Measurements from ENCODE around the gene PRKAA1. TPM values are rescaled to one million over a fixed set of nuclear protein-coding genes. Genes with fewer than 3 reads are reported as not detected.

Gene PRKAA1
- total and polyA plus RNA-seq, 2 of the 13 experiments (the other 11 are each of a cell fraction or from before 2014, with no cell fraction given) = 36.6 to 58.0 TPM

DNA sequence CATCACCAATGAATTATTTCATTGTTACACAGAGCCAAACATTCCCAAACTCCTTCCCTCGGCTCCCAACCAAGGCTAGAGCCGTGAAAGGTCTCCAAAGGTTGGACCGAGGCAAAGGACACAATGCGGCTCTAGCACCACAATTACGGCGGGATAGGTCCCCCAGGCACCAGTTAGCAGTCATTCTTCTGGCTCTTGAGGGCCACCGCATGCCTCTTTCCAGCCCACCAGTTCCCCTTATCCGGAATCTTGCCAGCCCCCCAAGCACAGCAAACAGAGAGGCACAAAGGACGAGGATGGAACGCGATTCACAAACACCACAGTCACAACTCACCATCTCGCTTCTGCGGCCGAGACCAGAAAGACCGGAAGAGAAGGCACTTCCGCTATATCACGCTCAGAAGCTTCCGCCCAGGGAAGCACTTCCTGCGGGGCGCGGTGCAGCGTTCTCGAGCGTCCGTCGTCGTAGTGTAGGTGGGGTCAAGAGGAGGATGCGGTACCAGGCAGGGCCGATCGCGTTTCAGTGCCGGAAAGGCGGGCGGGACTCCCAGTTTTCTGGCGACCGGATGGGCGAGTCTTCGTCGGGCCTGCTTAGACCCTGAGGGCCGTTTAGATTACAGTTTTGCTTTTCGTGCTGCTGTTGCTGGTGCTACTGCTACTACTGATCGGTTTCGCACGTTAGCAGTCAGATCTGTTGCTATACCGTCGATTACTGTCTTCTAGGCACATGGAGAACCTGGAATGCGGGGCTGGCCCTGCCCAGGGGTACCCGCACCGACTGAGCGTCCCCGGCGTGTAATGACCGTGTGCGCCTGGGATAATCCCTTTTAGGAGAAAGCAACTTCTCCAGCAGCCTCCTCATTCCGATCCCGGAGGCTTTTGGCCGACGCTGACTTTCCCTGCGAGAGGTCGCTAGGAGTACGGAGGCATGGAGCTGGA is 36.9 kb upstream of the PRKAA1 start, which contains the start of gene RPL37 (continued):
- TF ChIP-seq FOXJ3 (CRISPR knock-in tag; IDR thresholded peaks at IDR 0.05; ENCODE audit: borderline replicate concordance) (peak; percentile 65; the same call in 1 of the 2 replicates), IRX3 (CRISPR knock-in tag; IDR thresholded peaks at IDR 0.05; ENCODE audit: borderline replicate concordance, low read depth) (no peak), ZNF713 (CRISPR knock-in tag; IDR thresholded peaks at IDR 0.05) (no peak; the same call in 1 of the 2 replicates), TBL1XR1 (IDR thresholded peaks at IDR 0.05; ENCODE audit: borderline replicate concordance, low read length, partially characterized antibody) (peak; percentile 85), HMGA1 (CRISPR knock-in tag; conservative IDR thresholded peaks at IDR 0.05) (no peak), FIP1L1 (IDR thresholded peaks at IDR 0.05; ENCODE audit: borderline replicate concordance, insufficient read depth, low read depth, low read length) (peak; percentile 90; the same call in 1 of the 2 replicates), ZC3H13 (CRISPR knock-in tag; IDR thresholded peaks at IDR 0.05) (peak; percentile 24), MED8 (CRISPR knock-in tag; IDR thresholded peaks at IDR 0.05; ENCODE audit: insufficient replicate concordance) (peak; percentile 96), BHLHE40 (IDR thresholded peaks at IDR 0.05; ENCODE audit: low read length) (0 out of 2 replicates have a peak, but pooled peaks have one; percentile 16), ZNF337 (CRISPR knock-in tag; IDR thresholded peaks at IDR 0.05; ENCODE audit: borderline replicate concordance, low read depth) (0 out of 2 replicates have a peak, but pooled peaks have one; percentile 95), RXRA (CRISPR knock-in tag; IDR thresholded peaks at IDR 0.05) (peak; percentile 93), ARID2 (CRISPR knock-in tag; IDR thresholded peaks at IDR 0.05; ENCODE audit: borderline replicate concordance) (0 out of 2 replicates have a peak, but pooled peaks have one; percentile 35), PHB2 (IDR thresholded peaks at IDR 0.05; ENCODE audit: partially characterized antibody) (no peak)
- TF ChIP-seq, protein P1, sequence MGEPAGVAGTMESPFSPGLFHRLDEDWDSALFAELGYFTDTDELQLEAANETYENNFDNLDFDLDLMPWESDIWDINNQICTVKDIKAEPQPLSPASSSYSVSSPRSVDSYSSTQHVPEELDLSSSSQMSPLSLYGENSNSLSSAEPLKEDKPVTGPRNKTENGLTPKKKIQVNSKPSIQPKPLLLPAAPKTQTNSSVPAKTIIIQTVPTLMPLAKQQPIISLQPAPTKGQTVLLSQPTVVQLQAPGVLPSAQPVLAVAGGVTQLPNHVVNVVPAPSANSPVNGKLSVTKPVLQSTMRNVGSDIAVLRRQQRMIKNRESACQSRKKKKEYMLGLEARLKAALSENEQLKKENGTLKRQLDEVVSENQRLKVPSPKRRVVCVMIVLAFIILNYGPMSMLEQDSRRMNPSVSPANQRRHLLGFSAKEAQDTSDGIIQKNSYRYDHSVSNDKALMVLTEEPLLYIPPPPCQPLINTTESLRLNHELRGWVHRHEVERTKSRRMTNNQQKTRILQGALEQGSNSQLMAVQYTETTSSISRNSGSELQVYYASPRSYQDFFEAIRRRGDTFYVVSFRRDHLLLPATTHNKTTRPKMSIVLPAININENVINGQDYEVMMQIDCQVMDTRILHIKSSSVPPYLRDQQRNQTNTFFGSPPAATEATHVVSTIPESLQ (CRISPR knock-in tag; conservative IDR thresholded peaks at IDR 0.05) = peak; percentile 42; the same call in 1 of the 2 replicates
- TF ChIP-seq, protein P2, sequence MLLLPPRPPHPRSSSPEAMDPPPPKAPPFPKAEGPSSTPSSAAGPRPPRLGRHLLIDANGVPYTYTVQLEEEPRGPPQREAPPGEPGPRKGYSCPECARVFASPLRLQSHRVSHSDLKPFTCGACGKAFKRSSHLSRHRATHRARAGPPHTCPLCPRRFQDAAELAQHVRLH (CRISPR knock-in tag; IDR thresholded peaks at IDR 0.05; ENCODE audit: borderline replicate concordance, low read depth) = peak; percentile 93; the same call in 1 of the 2 replicates
- TF ChIP-seq, protein P3, sequence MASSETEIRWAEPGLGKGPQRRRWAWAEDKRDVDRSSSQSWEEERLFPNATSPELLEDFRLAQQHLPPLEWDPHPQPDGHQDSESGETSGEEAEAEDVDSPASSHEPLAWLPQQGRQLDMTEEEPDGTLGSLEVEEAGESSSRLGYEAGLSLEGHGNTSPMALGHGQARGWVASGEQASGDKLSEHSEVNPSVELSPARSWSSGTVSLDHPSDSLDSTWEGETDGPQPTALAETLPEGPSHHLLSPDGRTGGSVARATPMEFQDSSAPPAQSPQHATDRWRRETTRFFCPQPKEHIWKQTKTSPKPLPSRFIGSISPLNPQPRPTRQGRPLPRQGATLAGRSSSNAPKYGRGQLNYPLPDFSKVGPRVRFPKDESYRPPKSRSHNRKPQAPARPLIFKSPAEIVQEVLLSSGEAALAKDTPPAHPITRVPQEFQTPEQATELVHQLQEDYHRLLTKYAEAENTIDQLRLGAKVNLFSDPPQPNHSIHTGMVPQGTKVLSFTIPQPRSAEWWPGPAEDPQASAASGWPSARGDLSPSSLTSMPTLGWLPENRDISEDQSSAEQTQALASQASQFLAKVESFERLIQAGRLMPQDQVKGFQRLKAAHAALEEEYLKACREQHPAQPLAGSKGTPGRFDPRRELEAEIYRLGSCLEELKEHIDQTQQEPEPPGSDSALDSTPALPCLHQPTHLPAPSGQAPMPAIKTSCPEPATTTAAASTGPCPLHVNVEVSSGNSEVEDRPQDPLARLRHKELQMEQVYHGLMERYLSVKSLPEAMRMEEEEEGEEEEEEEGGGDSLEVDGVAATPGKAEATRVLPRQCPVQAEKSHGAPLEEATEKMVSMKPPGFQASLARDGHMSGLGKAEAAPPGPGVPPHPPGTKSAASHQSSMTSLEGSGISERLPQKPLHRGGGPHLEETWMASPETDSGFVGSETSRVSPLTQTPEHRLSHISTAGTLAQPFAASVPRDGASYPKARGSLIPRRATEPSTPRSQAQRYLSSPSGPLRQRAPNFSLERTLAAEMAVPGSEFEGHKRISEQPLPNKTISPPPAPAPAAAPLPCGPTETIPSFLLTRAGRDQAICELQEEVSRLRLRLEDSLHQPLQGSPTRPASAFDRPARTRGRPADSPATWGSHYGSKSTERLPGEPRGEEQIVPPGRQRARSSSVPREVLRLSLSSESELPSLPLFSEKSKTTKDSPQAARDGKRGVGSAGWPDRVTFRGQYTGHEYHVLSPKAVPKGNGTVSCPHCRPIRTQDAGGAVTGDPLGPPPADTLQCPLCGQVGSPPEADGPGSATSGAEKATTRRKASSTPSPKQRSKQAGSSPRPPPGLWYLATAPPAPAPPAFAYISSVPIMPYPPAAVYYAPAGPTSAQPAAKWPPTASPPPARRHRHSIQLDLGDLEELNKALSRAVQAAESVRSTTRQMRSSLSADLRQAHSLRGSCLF (CRISPR knock-in tag; IDR thresholded peaks at IDR 0.05; ENCODE audit: borderline replicate concordance) = 0 out of 2 replicates have a peak, but pooled peaks have one; percentile 51
- TF ChIP-seq, protein P4, sequence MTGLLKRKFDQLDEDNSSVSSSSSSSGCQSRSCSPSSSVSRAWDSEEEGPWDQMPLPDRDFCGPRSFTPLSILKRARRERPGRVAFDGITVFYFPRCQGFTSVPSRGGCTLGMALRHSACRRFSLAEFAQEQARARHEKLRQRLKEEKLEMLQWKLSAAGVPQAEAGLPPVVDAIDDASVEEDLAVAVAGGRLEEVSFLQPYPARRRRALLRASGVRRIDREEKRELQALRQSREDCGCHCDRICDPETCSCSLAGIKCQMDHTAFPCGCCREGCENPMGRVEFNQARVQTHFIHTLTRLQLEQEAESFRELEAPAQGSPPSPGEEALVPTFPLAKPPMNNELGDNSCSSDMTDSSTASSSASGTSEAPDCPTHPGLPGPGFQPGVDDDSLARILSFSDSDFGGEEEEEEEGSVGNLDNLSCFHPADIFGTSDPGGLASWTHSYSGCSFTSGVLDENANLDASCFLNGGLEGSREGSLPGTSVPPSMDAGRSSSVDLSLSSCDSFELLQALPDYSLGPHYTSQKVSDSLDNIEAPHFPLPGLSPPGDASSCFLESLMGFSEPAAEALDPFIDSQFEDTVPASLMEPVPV (CRISPR knock-in tag; IDR thresholded peaks at IDR 0.05) = peak; percentile 60; the same call in 1 of the 2 replicates

Data from HepG2 (cell line).